ENCODE results near the gene COL9A1. TPM values are rescaled to one million over a fixed set of nuclear protein-coding genes. Genes with fewer than 3 reads are reported as not detected.

COL9A1 gene
- total RNA-seq, 1 experiment from 2014 or later: not detected

- ATAC-seq (no peak), DNase-seq (ENCODE audit: low read depth, low spot score) (no peak)
- Histone ChIP-seq H3K79me2 (ENCODE audit: insufficient read depth, low read length) (no peaks in the 10 kb centered on the region), H3K4me1 (ENCODE audit: control insufficient read depth in 1 of 2, insufficient read depth in 2 of 2, low read length in 2 of 2) (no peaks in the 10 kb centered on the region), H3K9me2 (ENCODE audit: insufficient read depth) (no peaks in the 10 kb centered on the region), H3K36me3 (ENCODE audit: control insufficient read depth in 1 of 2, insufficient read depth in 2 of 2, low read length in 2 of 2) (no peaks in the 10 kb centered on the region), H4K20me1 (ENCODE audit: insufficient read depth) (no peaks in the 10 kb centered on the region), H3K4me2 (ENCODE audit: low read length) (no peak overlapping the region), H3K27me3 (ENCODE audit: insufficient read depth, low read length) (peaks cover 39% of the 10 kb centered on the region), H2AFZ (ENCODE audit: low read depth, low read length, poor library complexity, severe bottlenecking) (no peak overlapping the region), H3K9ac (ENCODE audit: low read length) (no peak overlapping the region), H3K4me3 (replicated peaks in 1 of 2; ENCODE audit: low read depth in 1 of 2, low read length in 2 of 2) (no peak overlapping the region), H3K27ac (ENCODE audit: low read depth, low read length) (no peak overlapping the region), H3K9me3 (ENCODE audit: control insufficient read depth in 1 of 2, insufficient read depth in 1 of 2, low read depth in 1 of 2, low read length in 2 of 2) (no peaks in the 10 kb centered on the region)
- BruUV-seq (replicated peaks): no TSS peak
- RAD21 ChIA-PET (ENCODE audit: low non-redundant PET in 1 of 2, low total read pairs in 2 of 2, uncharacterized antibody in 2 of 2, unreplicated experiment in 2 of 2): no interaction called here
- CTCF ChIA-PET: no interaction called here
- POLR2A ChIA-PET: no interaction called here
- TF ChIP-seq YY1 (IDR thresholded peaks at IDR 0.05; ENCODE audit: extremely low read depth, insufficient replicate concordance, low read depth, low read length) (no peak), ZBTB33 (IDR thresholded peaks at IDR 0.05; ENCODE audit: extremely low read depth, insufficient replicate concordance, low read length) (no peak), CTCF (IDR thresholded peaks at IDR 0.05 in 2 of 3, conservative IDR thresholded peaks at IDR 0.05 in 1 of 3; ENCODE audit: borderline replicate concordance in 1 of 3, insufficient read depth in 1 of 3, low read depth in 2 of 3, low read length in 2 of 3) (no peak)
- intact Hi-C loops (cut with micrococcal nuclease): no loop called here
These were observed 38.6 kb downstream of the COL9A1 start for GRCh38 chr6:70264306-70264705.

- BruUV-seq (replicated peaks): no TSS peak
- Histone ChIP-seq H4K20me1 (ENCODE audit: insufficient read depth) (no peaks in the 10 kb centered on the region), H3K4me3 (replicated peaks in 1 of 2; ENCODE audit: low read depth in 1 of 2, low read length in 2 of 2) (no peak overlapping the region), H3K79me2 (ENCODE audit: insufficient read depth, low read length) (no peaks in the 10 kb centered on the region), H3K36me3 (ENCODE audit: control insufficient read depth in 1 of 2, insufficient read depth in 2 of 2, low read length in 2 of 2) (no peaks in the 10 kb centered on the region), H3K9me2 (ENCODE audit: insufficient read depth) (no peaks in the 10 kb centered on the region), H3K27ac (ENCODE audit: low read depth, low read length) (no peak overlapping the region), H3K9me3 (ENCODE audit: control insufficient read depth in 1 of 2, insufficient read depth in 1 of 2, low read depth in 1 of 2, low read length in 2 of 2) (no peaks in the 10 kb centered on the region), H3K4me1 (ENCODE audit: control insufficient read depth in 1 of 2, insufficient read depth in 2 of 2, low read length in 2 of 2) (no peaks in the 10 kb centered on the region), H3K9ac (ENCODE audit: low read length) (no peak overlapping the region), H3K27me3 (ENCODE audit: insufficient read depth, low read length) (peaks cover 39% of the 10 kb centered on the region), H2AFZ (ENCODE audit: low read depth, low read length, poor library complexity, severe bottlenecking) (no peak overlapping the region), H3K4me2 (ENCODE audit: low read length) (no peak overlapping the region)
- intact Hi-C loops (cut with micrococcal nuclease): no loop called here
- DNase-seq (ENCODE audit: low read depth, low spot score) (no peak), ATAC-seq (no peak)
- CTCF ChIA-PET: no interaction called here
- POLR2A ChIA-PET: no interaction called here
- RAD21 ChIA-PET (ENCODE audit: low non-redundant PET in 1 of 2, low total read pairs in 2 of 2, uncharacterized antibody in 2 of 2, unreplicated experiment in 2 of 2): no interaction called here
- TF ChIP-seq CTCF (IDR thresholded peaks at IDR 0.05 in 2 of 3, conservative IDR thresholded peaks at IDR 0.05 in 1 of 3; ENCODE audit: borderline replicate concordance in 1 of 3, insufficient read depth in 1 of 3, low read depth in 2 of 3, low read length in 2 of 3) (no peak), YY1 (IDR thresholded peaks at IDR 0.05; ENCODE audit: extremely low read depth, insufficient replicate concordance, low read depth, low read length) (no peak), ATF3 (IDR thresholded peaks at IDR 0.05) (no peak), CEBPB (IDR thresholded peaks at IDR 0.05; ENCODE audit: low read depth) (no peak), MAX (IDR thresholded peaks at IDR 0.05) (no peak), ZNF274 (IDR thresholded peaks at IDR 0.05; ENCODE audit: low read depth, low read length) (no peak), RAD21 (IDR thresholded peaks at IDR 0.05; ENCODE audit: low read depth) (no peak), EGR1 (IDR thresholded peaks at IDR 0.05; ENCODE audit: low read depth) (no peak), POLR2AphosphoS5 (IDR thresholded peaks at IDR 0.05; ENCODE audit: low read depth, low read length) (no peak), JUND (IDR thresholded peaks at IDR 0.05) (no peak), SP1 (IDR thresholded peaks at IDR 0.05; ENCODE audit: low read depth) (no peak), ELF1 (IDR thresholded peaks at IDR 0.05; ENCODE audit: borderline replicate concordance, low read depth) (no peak), ZFX (IDR thresholded peaks at IDR 0.05) (no peak)
These were observed 44.4 kb downstream of the COL9A1 start for GRCh38 chr6:70258483-70258882.

Measured in HCT116 (cell line).